GM12878 (cell line): ENCODE results near the gene ARMC10.

Source experiments
- CHD4 ChIP-seq: fragments of 200-600 bp; sonication (generic); IDR thresholded peaks from 2 replicates; pipeline ENCODE4 v1.6.1; 2016; ENCODE audit warnings: mild to moderate bottlenecking
- EGR1 ChIP-seq, 2 experiments: IDR thresholded peaks; 1 replicate in 1 of 2; 2 replicates in 1 of 2; pipeline ENCODE4 v1.6.1; 2011 to 2012; ENCODE audit warnings: low read depth in 2 of 2, low read length in 2 of 2, borderline replicate concordance in 1 of 2, mild to moderate bottlenecking in 1 of 2, moderate library complexity in 1 of 2
- FOS ChIP-seq: IDR thresholded peaks from 3 replicates; pipeline ENCODE4 v1.6.1; 2011; ENCODE audit warnings: borderline replicate concordance; ENCODE audit not compliant: insufficient read length; ENCODE audit errors: extremely low read depth
- FOXK2 ChIP-seq: fragments of 450-650 bp; IDR thresholded peaks from 2 replicates; pipeline ENCODE4 v1.6.1; 2017; ENCODE audit warnings: mild to moderate bottlenecking, moderate library complexity
- MYC ChIP-seq: IDR thresholded peaks from 2 replicates; pipeline ENCODE4 v1.6.1; 2011; ENCODE audit warnings: mild to moderate bottlenecking, low read length, moderate library complexity, inconsistent platforms; ENCODE audit not compliant: insufficient read depth, insufficient replicate concordance, insufficient read length, severe bottlenecking
- PAX8 ChIP-seq: fragments of 450-650 bp; IDR thresholded peaks from 2 replicates; pipeline ENCODE4 v1.6.1; 2017; ENCODE audit warnings: mild to moderate bottlenecking, moderate library complexity
- POLR2AphosphoS2 ChIP-seq: IDR thresholded peaks from 2 replicates; pipeline ENCODE4 v1.6.1; 2011; ENCODE audit warnings: low read depth, mild to moderate bottlenecking, low read length, improper control_type of control experiment, moderate library complexity
- RBBP5 ChIP-seq: fragments of 200-600 bp; sonication (generic); conservative IDR thresholded peaks from 2 replicates; pipeline ENCODE4 v1.6.1; 2016
- SIN3A ChIP-seq: IDR thresholded peaks from 2 replicates; pipeline ENCODE4 v1.6.1; 2012; ENCODE audit warnings: low read depth, low read length, improper control_type of control experiment
- YY1 ChIP-seq: IDR thresholded peaks from 2 replicates; pipeline ENCODE4 v1.6.1; 2011; ENCODE audit warnings: low read depth, mild to moderate bottlenecking, low read length
- ZNF384 ChIP-seq: IDR thresholded peaks from 2 replicates; pipeline ENCODE4 v1.6.1; 2012; ENCODE audit warnings: low read depth, mild to moderate bottlenecking, low read length, improper control_type of control experiment, borderline replicate concordance
- TF ChIP-seq, protein P1 (sequence below), 3 experiments: IDR thresholded peaks in 2 of 3; conservative IDR thresholded peaks in 1 of 3; 2 replicates each; pipeline ENCODE4 v1.5.1; 2011; ENCODE audit warnings: low read depth in 3 of 3, low read length in 3 of 3, mild to moderate bottlenecking in 3 of 3, control low read depth in 2 of 3, moderate library complexity in 2 of 3, inconsistent platforms in 1 of 3, mixed read lengths in 1 of 3; ENCODE audit not compliant: control insufficient read depth in 2 of 3, insufficient read depth in 1 of 3; ENCODE audit errors: extremely low read depth in 1 of 3

DNA sequence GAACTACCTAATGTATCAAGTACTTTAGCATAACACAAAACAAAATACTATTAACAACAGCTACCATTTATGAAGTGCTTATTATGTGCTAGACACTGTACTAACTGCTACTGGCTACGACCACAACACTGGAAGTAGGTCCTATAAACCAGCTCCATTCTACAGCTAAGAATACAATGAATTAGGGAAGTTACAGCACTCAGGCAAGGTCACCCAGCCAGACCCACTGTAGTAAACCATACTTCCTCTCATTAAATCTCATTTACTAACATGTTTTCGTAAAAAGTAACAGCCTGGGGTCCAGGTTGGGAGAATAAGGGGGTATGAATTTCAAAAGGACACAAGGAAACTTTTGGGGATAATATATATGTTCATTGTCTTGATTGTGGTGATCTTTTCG is 48.6 kb downstream of the ARMC10 start:
- TF ChIP-seq CHD4 (no peak), EGR1 (IDR thresholded peaks at IDR 0.05; ENCODE audit: borderline replicate concordance in 1 of 2, low read depth in 2 of 2, low read length in 2 of 2) (no peak), PAX8 (no peak), ZNF384 (no peak), RBBP5 (no peak), FOS (no peak), YY1 (no peak), POLR2AphosphoS2 (no peak), FOXK2 (no peak), SIN3A (no peak), MYC (no peak)
- TF ChIP-seq, protein P1, sequence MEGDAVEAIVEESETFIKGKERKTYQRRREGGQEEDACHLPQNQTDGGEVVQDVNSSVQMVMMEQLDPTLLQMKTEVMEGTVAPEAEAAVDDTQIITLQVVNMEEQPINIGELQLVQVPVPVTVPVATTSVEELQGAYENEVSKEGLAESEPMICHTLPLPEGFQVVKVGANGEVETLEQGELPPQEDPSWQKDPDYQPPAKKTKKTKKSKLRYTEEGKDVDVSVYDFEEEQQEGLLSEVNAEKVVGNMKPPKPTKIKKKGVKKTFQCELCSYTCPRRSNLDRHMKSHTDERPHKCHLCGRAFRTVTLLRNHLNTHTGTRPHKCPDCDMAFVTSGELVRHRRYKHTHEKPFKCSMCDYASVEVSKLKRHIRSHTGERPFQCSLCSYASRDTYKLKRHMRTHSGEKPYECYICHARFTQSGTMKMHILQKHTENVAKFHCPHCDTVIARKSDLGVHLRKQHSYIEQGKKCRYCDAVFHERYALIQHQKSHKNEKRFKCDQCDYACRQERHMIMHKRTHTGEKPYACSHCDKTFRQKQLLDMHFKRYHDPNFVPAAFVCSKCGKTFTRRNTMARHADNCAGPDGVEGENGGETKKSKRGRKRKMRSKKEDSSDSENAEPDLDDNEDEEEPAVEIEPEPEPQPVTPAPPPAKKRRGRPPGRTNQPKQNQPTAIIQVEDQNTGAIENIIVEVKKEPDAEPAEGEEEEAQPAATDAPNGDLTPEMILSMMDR (IDR thresholded peaks at IDR 0.05 in 2 of 3, conservative IDR thresholded peaks at IDR 0.05 in 1 of 3; ENCODE audit: control insufficient read depth in 2 of 3, extremely low read depth in 1 of 3, insufficient read depth in 1 of 3, low read depth in 3 of 3, low read length in 3 of 3): no peak
